TTC549 (cell line): ENCODE data around the gene ACTL8.

Experiments
- FAIRE-seq: peaks from 2 replicates; lab custom pipeline; 2012; peaks lifted over from hg19 to GRCh38; lab: Jason Lieb, UNC

ACTL8 gene

GRCh38 chr1:17846341-17846740 lies 91.2 kb downstream of the ACTL8 start:
- FAIRE-seq = no peak

- no peak for FAIRE-seq
These were observed 92.0 kb downstream of the ACTL8 start for GRCh38 chr1:17847111-17847510.

GRCh38 chr1:17849216-17849615 lies 94.1 kb downstream of the ACTL8 start:
- FAIRE-seq = no peak

GRCh38 chr1:17851056-17851455 lies 95.9 kb downstream of the ACTL8 start:
- FAIRE-seq = no peak

GRCh38 chr1:17852383-17852782 lies 97.2 kb downstream of the ACTL8 start:
- no peak for FAIRE-seq

GRCh38 chr1:17853241-17853935 lies 98.3 kb downstream of the ACTL8 start:
- no peak for FAIRE-seq

DNA sequence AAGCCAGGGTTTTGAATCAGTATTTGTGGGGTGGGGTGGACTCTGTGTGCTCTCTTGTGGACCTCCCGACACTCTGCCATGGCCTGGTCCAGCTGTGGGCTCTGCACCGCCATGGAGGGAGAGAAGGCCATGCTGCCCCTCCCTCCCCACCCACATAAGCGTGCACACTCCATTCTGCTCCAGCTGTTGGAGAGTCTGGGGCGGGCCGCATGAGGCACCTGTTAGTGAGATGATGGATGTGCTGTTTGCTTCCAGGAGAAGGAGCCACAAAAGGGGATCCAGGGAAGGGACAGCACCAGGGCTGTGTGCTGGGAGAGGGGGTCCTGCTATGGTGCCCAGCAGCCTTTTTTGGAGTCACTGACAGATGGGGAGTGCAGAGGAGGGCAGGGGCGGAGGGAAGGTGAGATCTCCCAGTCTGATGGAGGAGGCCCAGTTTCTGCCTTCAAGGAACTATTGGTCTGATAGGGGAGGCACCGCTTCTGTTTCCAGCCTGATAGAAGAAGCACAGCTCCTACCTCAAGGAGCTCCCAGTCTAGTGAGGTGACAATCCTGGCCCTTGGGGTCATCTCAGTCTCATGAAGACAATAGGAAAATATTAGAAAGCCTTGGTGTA lies 101.5 kb downstream of the ACTL8 start:
- FAIRE-seq = no peak

GRCh38 chr1:17857109-17857499 lies 102.0 kb downstream of the ACTL8 start:
- no peak for FAIRE-seq

- FAIRE-seq = no peak
These were observed 102.9 kb downstream of the ACTL8 start for GRCh38 chr1:17857996-17858395.

DNA sequence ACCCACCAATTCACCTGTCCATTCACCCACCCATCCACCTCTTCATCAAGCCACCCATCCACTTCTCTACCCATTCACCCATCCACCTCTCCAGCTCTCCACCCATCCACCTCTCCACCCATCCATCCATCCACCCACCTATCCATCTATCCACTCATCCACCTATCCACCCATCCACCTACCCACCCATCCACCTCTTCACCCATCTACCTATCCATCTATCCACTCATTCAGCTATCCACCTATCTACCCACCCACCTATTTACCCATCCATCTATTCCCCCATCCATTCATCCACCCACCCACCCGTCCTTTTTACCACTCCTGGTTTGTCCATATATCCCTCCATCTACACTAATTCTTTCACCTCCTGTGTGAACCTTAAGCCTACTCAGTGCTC lies 105.7 kb downstream of the ACTL8 start:
- no peak for FAIRE-seq

GRCh38 chr1:17861685-17862084 lies 106.6 kb downstream of the ACTL8 start:
- FAIRE-seq = no peak

DNA sequence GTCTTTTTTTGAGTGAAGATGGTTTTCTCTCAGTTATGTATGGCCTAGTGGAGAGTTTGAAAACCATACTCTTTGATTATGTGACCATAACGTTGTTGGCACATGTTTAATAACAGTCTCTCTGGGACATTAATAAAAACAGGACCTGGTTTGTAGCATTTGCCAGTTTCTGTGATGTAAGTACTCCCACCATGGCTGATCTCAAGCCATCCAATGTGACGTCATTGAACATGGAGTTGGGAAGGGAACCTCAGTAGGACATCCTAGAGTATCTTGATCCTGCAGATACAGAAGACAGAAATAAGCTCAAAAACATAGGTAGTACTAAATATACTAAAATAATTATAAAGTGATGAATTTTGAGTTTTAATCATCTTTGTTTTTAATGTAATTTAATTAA lies 107.0 kb downstream of the ACTL8 start:
- no peak for FAIRE-seq

DNA sequence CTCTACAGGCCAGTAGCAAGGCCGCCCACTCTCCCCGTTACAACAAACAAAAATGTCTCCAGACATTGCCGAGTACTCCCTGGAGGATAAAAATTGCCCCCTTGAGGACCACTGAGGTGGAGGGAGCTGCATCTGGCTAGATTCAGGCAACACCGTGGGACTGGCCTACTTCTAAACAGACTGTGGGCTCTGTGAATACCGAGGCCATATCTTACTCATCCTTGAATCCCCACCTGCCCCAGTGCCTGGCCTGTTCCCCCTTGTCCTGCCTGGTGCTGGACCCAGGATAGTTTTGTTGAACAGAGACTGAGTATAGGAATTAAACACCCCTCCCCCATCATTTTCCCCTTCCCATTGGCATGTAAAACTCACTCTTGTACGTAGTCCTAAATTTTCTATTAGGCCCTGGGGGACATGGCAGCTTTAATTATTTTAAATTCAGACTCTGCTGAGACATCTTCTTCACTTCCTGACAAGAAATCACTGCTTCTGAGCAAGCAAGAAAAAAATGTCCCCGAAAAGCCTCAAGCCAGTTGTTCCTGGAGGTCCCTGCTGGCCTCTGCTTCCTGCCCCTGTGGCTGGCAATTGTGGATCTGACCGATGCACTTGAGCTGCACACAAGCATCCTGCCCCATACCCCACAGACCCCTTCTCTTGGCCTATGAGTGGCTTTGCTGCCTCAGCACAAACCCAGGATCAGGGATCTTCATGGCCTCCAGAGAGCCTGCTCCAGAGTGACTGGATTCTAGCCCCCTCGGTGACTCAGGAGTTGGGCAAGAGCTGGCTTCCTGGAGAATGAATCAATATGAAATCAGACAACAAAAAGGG lies 111.0 kb downstream of the ACTL8 start:
- FAIRE-seq = no peak

DNA sequence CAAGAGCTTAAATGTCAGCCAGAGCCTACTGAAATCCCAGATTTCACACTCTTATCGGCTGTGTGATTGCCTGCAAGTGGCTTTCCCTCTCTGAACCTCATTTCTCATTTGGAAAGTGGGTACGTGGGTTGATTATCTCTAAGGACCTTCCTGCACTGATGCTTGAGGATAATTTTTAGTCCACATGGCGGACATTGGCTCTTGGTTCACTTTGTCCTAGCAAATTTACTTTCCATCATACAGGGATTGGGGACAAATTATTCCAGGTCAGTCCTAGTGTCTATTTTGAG lies 111.6 kb downstream of the ACTL8 start:
- no peak for FAIRE-seq

DNA sequence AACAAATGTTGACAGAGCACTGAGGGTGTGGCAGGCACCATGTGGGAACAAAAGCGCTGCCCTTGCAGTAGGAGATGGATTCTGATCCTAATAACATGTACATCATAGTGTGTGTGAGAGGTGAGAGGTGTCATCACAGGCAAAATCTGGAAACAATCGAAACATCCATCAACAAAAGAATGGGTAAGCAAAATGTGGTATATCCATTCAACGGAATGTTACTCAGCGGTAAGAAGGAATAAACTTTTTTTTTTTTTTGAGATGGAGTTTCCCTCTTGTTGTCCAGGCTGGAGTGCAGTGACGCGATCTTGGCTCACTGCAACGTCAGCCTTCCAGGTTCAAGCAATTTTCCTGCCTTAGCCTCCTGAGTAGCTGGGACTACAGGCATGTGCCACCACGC lies 112.3 kb downstream of the ACTL8 start:
- no peak for FAIRE-seq

DNA sequence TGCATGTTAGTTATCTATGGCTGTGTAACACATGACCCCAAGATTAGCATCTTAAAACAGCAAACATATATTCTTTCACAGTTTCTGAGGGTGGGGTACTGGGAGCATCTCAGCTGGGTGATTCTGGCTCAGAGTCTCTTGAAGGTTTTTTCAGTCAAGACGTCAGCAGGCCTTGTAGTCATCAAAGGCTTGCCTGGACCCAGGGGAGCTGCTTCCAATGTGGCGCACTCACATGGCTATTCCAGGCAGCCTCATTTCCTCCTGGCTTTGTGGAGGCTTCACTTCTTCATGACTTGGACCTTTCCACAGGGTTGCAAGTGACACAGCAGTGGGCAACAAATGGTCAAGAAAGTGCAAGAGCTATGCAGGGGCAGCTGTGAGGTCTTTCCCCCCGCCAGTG lies 114.7 kb downstream of the ACTL8 start:
- FAIRE-seq = no peak

DNA sequence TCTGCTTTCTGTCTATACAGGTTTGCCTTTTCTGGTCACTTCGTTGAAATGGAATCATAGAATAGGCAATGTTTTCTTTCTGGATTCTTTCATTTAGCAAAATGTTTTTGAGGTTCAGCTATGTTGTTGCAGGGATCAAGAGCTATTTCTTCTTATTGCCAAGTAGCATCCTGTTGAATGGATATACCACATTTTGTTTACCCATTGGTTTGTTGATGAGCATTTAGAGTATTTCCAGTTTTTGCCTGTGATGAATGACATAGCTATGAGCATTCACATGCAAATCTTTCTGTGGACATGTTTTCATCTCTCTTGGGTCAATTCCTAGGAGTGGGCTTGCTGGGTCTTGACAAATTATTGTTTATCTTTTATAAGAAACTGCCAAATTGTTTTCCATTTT lies 115.5 kb downstream of the ACTL8 start:
- FAIRE-seq = no peak

- FAIRE-seq = no peak
These were observed 118.0 kb downstream of the ACTL8 start for GRCh38 chr1:17873007-17873675.

GRCh38 chr1:17874231-17874630 lies 119.1 kb downstream of the ACTL8 start:
- no peak for FAIRE-seq

DNA sequence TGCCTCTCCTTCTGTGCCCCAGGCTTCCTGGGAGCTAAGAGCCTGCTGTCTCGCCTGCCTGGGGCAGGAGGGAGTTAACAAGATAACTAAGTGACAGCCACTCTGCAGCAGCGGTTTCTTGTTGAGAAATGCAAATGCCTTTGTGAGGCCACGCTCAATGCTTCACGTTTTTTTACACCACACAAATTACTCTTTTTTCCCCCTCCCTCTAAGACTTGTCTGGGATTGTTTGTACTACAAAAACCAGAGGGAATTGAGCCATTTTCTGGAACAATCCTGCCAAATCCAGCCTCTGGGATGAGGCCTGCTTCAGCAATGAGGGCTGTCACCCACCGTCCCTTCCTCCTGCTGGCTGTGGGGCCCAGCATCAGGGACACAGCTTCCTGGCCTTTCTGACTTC lies 119.6 kb downstream of the ACTL8 start:
- FAIRE-seq = no peak

DNA sequence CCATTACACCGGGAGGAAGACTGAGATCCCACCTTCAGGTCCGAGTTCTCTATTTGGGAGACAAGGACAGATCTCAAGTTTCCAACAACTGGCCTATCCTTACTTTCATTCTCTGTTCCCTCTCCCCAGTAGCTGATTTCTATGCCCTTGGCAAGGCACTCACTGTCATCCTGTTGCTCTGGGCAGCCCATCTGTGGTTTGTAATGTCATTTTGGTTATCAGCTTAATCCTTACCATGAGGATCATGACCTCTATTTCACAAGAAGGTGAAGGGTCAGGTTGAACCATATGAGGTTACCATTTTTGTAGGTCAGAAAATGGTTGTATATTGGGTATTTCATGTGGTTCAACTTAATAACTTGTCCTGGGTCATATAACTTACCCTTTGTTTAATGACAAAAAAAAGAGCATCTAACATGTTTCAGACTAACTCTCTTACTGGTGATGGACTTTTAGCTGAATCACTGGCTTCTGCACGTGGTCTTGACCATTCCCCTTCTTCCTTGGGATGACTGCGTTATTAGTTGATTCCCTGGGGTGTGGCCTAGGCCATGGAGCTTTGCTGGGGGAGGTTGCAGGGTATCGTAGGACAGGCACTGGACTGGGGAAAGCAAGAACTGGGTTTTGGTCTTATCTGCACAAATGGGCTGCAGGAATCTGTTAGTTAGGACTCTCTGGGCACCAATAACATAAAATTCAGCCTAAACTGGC lies 120.2 kb downstream of the ACTL8 start:
- no peak for FAIRE-seq

DNA sequence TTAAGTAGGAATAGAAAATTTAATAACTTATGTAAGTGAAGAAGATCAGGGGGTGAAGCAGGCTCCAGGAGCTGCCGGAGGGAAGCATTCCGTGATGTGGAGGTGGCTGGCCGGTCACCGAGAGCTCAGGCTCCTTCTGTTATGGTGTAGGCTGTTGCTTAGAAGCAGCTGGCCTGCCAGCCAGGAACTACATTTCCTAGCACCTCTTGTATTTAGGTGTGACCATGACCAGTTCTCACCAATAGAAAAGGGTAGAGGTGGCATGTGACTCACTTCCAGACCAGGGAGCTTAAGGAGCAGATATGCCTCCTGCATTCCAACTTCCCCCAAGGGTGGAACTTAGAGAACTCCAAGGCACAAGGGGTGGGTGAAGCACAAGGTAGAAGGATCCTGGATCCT lies 120.7 kb downstream of the ACTL8 start:
- FAIRE-seq = no peak
